Measurements from ENCODE around the gene TARBP1.

- TF ChIP-seq CTCF (conservative IDR thresholded peaks at IDR 0.05) (no peak), EZH2 (IDR thresholded peaks at IDR 0.05; ENCODE audit: low read depth) (no peak)
These were observed 15.1 kb upstream of the TARBP1 start for GRCh38 chr1:234494049-234494448.

Measured in PC-9 (cell line).